Kidney epithelial cell (primary cell): ENCODE measurements around the gene SH2D5. TPM values are rescaled to one million over a fixed set of nuclear protein-coding genes. Genes with fewer than 3 reads are reported as not detected.

ENCODE experiments used
- DNase-seq: peaks from one replicate; pipeline ENCODE4 v3.0.0-alpha.2; 2010; ENCODE audit warnings: low read depth
- H3K27me3 ChIP-seq: 2 replicates; pipeline ENCODE4 v1.6.0; 2011; ENCODE audit warnings: low read length; ENCODE audit not compliant: control insufficient read depth, insufficient read depth
- H3K36me3 ChIP-seq: 2 replicates; pipeline ENCODE4 v1.5.1; 2011; ENCODE audit warnings: low read length; ENCODE audit not compliant: control insufficient read depth, insufficient read depth
- H3K4me3 ChIP-seq: 2 replicates; pipeline ENCODE4 v1.5.1; 2011; ENCODE audit warnings: low read depth, mild to moderate bottlenecking, control low read depth, low read length
- CTCF ChIP-seq: IDR thresholded peaks from 2 replicates; pipeline ENCODE4 v1.5.1; 2011; ENCODE audit warnings: mild to moderate bottlenecking, moderate library complexity, low read length, control low read depth, inconsistent platforms; ENCODE audit not compliant: insufficient read depth, poor library complexity, severe bottlenecking
- total RNA-seq: library from RNA; depleted of rRNA; stranded (reverse); fragments of >200 nt; gene quantifications from 2 replicates; pipeline ENCODE4 v1.2.3, GENCODE V29; 2015

The SH2D5 gene
- total RNA-seq, 1 donor from 2014 or later: 11.7 TPM

DNA sequence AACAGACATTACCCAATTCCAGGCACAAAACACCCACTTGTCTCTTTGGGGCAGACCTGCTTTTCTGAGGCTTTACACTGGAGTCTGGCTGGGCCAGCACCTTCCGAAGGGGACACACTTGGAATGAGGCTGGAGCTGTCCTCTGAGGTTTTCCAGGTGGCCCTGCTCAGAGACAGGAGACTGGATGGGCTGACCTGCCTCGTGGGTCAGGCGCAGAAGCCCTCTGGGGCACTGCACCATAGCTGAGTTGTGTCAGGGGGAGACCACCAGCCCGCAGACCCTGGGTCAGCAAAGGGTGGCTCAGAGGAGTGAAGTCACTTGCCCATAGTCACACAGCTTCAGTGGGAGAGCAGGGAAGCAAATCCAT is 1.8 kb downstream of the SH2D5 start:
- TF ChIP-seq CTCF: no peak
- no peaks in the 10 kb centered on the region for H3K27me3 ChIP-seq
- no peaks in the 10 kb centered on the region for H3K36me3 ChIP-seq
- no peak for DNase-seq
- H3K4me3 ChIP-seq: no peak overlapping the region

GRCh38 chr1:20729990-20730689 is 2.4 kb downstream of the SH2D5 start:
- Histone ChIP-seq H3K27me3 (no peaks in the 10 kb centered on the region), H3K36me3 (no peaks in the 10 kb centered on the region), H3K4me3 (peak overlapping the region; percentile 4)
- no peak for DNase-seq
- TF ChIP-seq CTCF: no peak

- TF ChIP-seq CTCF: no peak
- Histone ChIP-seq H3K4me3 (no peak overlapping the region), H3K36me3 (no peaks in the 10 kb centered on the region), H3K27me3 (no peaks in the 10 kb centered on the region)
- DNase-seq: no peak
These were observed 3.2 kb downstream of the SH2D5 start for GRCh38 chr1:20729155-20729931.

DNA sequence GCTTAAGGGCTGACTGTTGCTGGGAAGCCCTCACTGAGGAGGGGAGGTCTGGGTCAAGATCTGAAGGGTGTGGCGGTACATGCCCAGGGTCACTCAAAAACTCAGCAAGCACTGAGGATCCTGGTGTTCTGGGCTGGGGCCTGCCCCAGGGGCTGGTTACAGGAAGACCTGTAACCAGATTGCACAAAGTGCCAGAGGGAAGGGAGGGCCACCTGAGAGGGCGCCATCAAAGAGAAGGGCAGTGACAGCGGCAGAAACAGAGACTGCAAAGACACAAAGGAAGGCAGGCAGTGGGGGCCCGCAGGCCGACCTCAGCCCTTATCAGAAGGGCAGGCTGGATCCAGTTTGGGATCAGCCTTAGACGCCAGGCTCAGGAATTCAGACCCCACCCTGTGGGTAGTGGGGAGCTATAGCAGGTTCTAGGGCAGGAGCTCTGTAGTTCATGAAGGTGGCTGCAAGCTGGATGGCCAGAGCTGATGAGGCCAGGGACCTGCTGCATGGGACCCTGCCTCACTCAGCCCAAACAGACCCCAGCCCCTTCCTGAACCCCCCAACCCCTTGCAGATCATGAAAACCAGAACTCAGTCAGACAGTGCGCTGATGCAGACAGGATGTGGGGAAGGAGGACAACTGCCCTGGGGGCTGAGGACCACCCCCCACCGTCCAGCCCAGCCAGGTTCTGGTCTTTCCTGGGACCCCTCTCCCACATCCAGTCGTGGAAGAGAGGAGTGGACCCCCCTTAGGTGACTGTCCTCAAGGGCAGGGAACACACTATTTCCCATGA is 3.9 kb downstream of the SH2D5 start:
- Histone ChIP-seq H3K36me3 (no peaks in the 10 kb centered on the region), H3K27me3 (no peaks in the 10 kb centered on the region), H3K4me3 (no peak overlapping the region)
- no peak for TF ChIP-seq CTCF
- DNase-seq: no peak

- Histone ChIP-seq H3K4me3 (no peak overlapping the region), H3K27me3 (no peaks in the 10 kb centered on the region), H3K36me3 (no peaks in the 10 kb centered on the region)
- peak; percentile 17 for TF ChIP-seq CTCF
- no peak for DNase-seq
These were observed 4.7 kb downstream of the SH2D5 start for GRCh38 chr1:20727746-20728316.
